Thoracic aorta (tissue), 2 donors: ENCODE results near the gene FOCAD. TPM values are rescaled to one million over a fixed set of nuclear protein-coding genes. Genes with fewer than 3 reads are reported as not detected.

Source experiments
- ATAC-seq: fragments of 150-250 bp; one replicate; pipeline ENCODE4 v1.8.0; 2017; ENCODE audit warnings: low read depth; ENCODE audit not compliant: insufficient number of reproducible peaks, low FRiP score
- DNase-seq: peaks from one replicate; pipeline ENCODE4 v3.0.0-alpha.2; 2020; ENCODE audit warnings: low spot score
- H3K27ac ChIP-seq, 2 donors: fragments of 200-600 bp; sonication (generic); 1 replicate in 1 of 2; 2 replicates in 1 of 2; pipeline ENCODE4 v1.5.1; 2016; ENCODE audit warnings: mild to moderate bottlenecking in 2 of 2, moderate library complexity in 2 of 2
- H3K27me3 ChIP-seq: fragments of 200-600 bp; sonication (generic); replicated peaks from 2 replicates; pipeline ENCODE4 v1.6.0; 2016; ENCODE audit warnings: mild to moderate bottlenecking; ENCODE audit not compliant: insufficient read depth
- H3K36me3 ChIP-seq: fragments of 200-600 bp; sonication (generic); one replicate; pipeline ENCODE4 v1.5.1; 2016
- H3K4me1 ChIP-seq, 2 donors: fragments of 200-600 bp; sonication (generic); 1 replicate in 1 of 2; 2 replicates in 1 of 2; pipeline versions ENCODE4 v1.5.1 to v1.6.0; 2016; ENCODE audit warnings: low read depth in 2 of 2, mild to moderate bottlenecking in 1 of 2; ENCODE audit not compliant: control insufficient read depth in 1 of 2
- H3K4me3 ChIP-seq: fragments of 200-600 bp; sonication (generic); 2 replicates; pipeline ENCODE4 v1.5.1; 2016; ENCODE audit warnings: mild to moderate bottlenecking
- H3K9me3 ChIP-seq: fragments of 200-600 bp; sonication (generic); 2 replicates; pipeline ENCODE4 v1.5.1; 2016
- total RNA-seq, 2 donors: library from RNA; depleted of rRNA; stranded (reverse); fragments of >200 nt; gene quantifications; one replicate each; pipeline versions ENCODE4 v1.1.0 to v1.2.3, GENCODE V29; 2016
- TF ChIP-seq, protein P1 (sequence below): fragments of 200-600 bp; sonication (generic); IDR thresholded peaks from one replicate; pipeline ENCODE4 v1.5.1; 2019; ENCODE audit warnings: antibody characterized with exemption

Gene FOCAD
- total RNA-seq, 2 donors from 2014 or later = 33.1 to 45.9 TPM

DNA sequence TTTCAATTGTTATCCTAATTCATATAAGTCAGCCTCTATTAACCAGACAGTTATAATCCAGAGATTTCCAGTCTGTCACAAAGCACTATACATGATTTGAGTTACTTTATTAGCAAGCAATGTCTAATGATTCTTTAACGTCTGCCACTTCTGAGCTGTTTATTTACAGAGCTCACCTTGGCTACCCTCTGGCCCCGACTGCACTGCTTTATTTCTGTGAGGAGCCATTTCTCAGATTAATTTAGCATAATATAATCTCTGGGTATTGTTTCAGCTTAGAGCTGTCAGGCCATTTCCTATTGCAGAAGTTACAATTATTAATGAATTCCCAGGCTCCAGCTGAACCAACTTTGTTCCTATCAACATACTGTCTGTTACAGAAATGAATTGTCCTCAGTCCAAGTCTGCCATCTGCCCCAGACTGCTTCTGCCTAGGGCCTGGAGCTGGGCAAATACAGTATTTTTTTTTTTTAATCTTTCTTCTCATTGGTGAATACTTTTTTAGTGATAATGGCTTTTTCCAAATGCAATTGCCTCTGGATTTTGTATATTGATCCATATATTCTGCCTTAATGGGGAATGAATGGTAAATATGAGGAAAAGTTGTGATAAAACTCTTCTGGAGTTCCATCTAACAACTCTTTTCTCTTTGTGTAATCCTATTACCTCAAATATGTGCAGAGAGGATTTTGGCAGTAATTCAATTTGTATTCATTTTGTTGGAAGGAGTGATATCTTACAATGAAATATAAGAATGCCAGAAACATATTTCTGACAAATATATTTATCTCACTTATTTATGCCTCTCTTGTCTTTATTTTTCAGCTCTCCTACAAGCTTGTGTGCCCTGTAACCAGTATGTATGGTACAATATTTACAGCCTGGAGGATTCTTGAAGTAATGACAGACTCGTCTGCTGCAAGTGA is 104.7 kb downstream of the FOCAD start:
- ATAC-seq (no peak), DNase-seq (no peak)
- no peaks in the 10 kb centered on the region for H3K36me3 ChIP-seq
- H3K27ac ChIP-seq = no peak overlapping the region
- no peaks in the 10 kb centered on the region for H3K27me3 ChIP-seq
- H3K9me3 ChIP-seq = no peaks in the 10 kb centered on the region
- TF ChIP-seq, protein P1, sequence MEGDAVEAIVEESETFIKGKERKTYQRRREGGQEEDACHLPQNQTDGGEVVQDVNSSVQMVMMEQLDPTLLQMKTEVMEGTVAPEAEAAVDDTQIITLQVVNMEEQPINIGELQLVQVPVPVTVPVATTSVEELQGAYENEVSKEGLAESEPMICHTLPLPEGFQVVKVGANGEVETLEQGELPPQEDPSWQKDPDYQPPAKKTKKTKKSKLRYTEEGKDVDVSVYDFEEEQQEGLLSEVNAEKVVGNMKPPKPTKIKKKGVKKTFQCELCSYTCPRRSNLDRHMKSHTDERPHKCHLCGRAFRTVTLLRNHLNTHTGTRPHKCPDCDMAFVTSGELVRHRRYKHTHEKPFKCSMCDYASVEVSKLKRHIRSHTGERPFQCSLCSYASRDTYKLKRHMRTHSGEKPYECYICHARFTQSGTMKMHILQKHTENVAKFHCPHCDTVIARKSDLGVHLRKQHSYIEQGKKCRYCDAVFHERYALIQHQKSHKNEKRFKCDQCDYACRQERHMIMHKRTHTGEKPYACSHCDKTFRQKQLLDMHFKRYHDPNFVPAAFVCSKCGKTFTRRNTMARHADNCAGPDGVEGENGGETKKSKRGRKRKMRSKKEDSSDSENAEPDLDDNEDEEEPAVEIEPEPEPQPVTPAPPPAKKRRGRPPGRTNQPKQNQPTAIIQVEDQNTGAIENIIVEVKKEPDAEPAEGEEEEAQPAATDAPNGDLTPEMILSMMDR = no peak
- no peak overlapping the region for H3K4me3 ChIP-seq
- H3K4me1 ChIP-seq = no peaks in the 10 kb centered on the region

DNA sequence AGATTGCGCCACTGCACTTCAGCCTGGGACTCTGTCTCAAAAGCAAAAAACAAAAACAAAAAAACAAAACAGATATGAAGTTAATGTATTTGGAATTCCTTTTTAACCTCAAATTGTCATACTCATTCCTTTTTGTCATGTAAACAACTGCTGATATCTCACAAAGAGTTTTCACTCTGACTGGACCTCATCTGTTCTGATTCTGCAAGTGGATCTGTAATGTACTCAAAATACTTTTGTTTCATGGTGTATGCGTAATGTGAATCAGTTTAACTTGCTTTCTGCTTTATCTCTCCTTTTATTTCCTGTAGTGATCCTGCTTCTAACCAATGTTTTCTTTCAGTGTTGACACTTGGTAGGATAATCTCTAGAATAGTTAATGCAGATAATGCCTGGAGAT is 106.7 kb downstream of the FOCAD start:
- Histone ChIP-seq H3K4me1 (no peaks in the 10 kb centered on the region), H3K4me3 (no peak overlapping the region), H3K9me3 (no peaks in the 10 kb centered on the region), H3K27ac (no peak overlapping the region), H3K27me3 (no peaks in the 10 kb centered on the region), H3K36me3 (no peaks in the 10 kb centered on the region)
- DNase-seq (no peak), ATAC-seq (no peak)
- TF ChIP-seq, protein P1 = no peak

DNA sequence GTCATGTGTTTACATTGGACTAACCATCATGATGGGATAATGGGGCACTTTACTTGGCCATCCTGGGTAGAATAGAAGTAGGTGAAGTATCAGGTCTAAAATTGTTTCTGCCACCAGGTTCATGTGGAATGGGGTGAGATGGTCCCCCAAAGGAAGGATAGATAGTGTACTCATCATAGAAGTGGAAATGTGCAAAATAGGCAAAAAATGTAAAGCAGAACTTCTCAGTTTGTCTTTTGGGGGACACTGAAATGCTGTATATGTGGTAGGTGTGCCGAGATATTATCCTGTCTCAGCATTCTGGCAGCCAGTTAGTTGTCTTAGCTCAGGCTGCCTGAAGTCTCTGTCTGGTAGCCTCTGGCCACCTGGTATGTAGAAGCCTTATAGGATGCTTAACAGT is 107.6 kb downstream of the FOCAD start:
- DNase-seq (no peak), ATAC-seq (no peak)
- Histone ChIP-seq H3K4me3 (no peak overlapping the region), H3K27me3 (no peaks in the 10 kb centered on the region), H3K27ac (no peak overlapping the region), H3K4me1 (no peaks in the 10 kb centered on the region), H3K9me3 (no peaks in the 10 kb centered on the region), H3K36me3 (no peaks in the 10 kb centered on the region)
- TF ChIP-seq, protein P1 = no peak

DNA sequence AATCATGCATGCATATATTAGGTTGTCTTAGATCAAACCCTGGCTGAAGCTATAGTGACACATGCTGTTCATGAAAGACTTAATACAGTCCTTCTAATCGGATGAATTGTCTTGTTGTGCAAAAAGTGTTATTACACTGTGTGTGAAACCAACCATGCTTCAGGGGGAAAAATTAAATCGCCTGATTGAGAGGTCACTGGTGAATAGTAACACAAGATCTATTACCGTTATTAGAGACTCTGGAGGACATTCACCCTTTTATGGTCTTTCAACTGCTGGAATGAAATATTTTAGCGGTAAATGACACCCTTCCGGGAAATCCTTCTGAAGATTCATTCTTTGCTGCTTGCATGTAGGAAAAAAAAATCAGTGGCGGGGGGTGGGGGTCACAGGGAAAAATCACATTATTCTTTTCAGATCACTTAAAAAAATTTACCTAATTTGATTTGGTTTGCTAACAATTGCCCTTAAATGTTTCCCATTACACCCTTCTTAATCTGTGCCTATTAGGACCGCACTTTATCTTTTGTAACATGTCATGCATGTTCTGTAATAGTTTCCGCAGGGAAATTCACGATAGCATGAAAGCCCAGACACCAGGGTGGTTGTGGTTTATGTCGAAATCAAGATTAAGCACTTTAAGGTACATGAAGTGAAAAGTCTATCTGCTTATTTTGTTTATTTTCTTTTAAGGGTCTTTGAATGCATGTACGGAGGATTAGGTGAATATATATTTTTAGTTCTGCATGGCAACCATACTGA is 120.6 kb downstream of the FOCAD start:
- no peaks in the 10 kb centered on the region for H3K27me3 ChIP-seq
- DNase-seq (no peak), ATAC-seq (no peak)
- H3K9me3 ChIP-seq = no peaks in the 10 kb centered on the region
- TF ChIP-seq, protein P1 = no peak
- H3K4me3 ChIP-seq = no peak overlapping the region
- H3K27ac ChIP-seq = no peak overlapping the region
- H3K36me3 ChIP-seq = no peaks in the 10 kb centered on the region
- H3K4me1 ChIP-seq = no peaks in the 10 kb centered on the region

DNA sequence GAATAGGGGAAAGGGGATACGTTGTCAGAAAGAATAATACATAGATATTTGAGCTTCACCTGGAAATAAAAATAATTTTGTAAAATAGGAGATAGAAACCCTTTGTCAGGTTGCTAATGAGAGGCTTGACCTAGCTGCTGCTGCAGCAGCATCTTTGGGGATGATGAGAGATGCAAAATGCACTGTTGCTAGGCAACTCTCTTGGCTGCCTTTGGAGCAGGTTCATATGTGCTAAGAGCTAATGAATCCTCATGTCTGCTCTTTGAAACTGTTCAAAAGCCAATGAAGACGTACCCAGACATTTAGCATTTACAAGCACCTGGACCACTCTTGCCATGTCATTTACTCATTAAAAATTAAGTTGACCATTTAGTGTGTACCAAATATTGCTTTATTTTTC is 121.7 kb downstream of the FOCAD start:
- DNase-seq = no peak
- no peak overlapping the region for H3K4me3 ChIP-seq
- no peak for ATAC-seq
- TF ChIP-seq, protein P1 = no peak
- H3K9me3 ChIP-seq = no peaks in the 10 kb centered on the region
- no peaks in the 10 kb centered on the region for H3K27me3 ChIP-seq
- no peaks in the 10 kb centered on the region for H3K4me1 ChIP-seq
- H3K36me3 ChIP-seq = no peaks in the 10 kb centered on the region
- no peak overlapping the region for H3K27ac ChIP-seq
